AG04449 (cell line): ENCODE results near the gene CFAP300.

ENCODE experiments used
- CTCF ChIA-PET: fragments of 350-600 bp; formaldehyde crosslinking; extraction: SDS; loops from one replicate; lab custom pipeline; 2021; ENCODE audit warnings: antibody characterized with exemption; lab: Yijun Ruan, JAX
- POLR2A ChIA-PET: fragments of 400-600, 350-600 bp; formaldehyde crosslinking; extraction: SDS; loops from one replicate; lab custom pipeline; 2020; ENCODE audit warnings: antibody characterized with exemption, inconsistent platforms; lab: Yijun Ruan, JAX
- DNase-seq: peaks from one replicate; pipeline ENCODE4 v3.0.0-alpha.2; 2010; ENCODE audit warnings: low read depth, low spot score
- H3K4me3 ChIP-seq: 2 replicates; pipeline ENCODE4 v1.5.1; 2011; ENCODE audit warnings: low read depth, mild to moderate bottlenecking, control low read depth, low read length
- TF ChIP-seq, protein P1 (sequence below): IDR thresholded peaks from one replicate; pipeline ENCODE4 v1.5.1; 2011; ENCODE audit warnings: mild to moderate bottlenecking, moderate library complexity, low read length, control low read depth, inconsistent platforms; ENCODE audit not compliant: insufficient read depth; ENCODE audit errors: missing control alignments

The CFAP300 gene

DNA sequence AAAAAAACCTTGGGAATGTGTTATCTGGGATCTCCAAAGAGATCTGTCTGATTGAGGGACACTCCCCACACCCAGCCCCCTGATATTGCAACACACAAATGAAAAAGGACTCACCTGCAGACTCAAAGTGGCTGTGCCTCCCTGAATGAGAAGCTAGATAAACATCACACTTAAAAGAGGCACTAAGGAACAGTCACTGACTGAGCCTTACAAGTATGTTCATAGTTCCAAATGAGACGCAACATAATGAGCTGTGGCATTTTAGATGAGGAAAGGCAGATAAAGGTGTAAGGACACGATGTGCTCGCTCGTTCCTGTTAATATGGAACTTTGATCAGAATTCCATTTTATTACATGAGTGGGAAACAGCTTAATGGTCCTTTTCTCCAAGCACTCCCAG is 21.0 kb upstream of the CFAP300 start:
- DNase-seq: no peak
- no peak overlapping the region for H3K4me3 ChIP-seq
- ChIA-PET POLR2A (no interaction called here), CTCF (interaction anchor here (0.9 kb wide), 1 partner anchor 9 kb away, joined by 3 read pairs; no protein-coding TSS in a partner anchor)
- TF ChIP-seq, protein P1, sequence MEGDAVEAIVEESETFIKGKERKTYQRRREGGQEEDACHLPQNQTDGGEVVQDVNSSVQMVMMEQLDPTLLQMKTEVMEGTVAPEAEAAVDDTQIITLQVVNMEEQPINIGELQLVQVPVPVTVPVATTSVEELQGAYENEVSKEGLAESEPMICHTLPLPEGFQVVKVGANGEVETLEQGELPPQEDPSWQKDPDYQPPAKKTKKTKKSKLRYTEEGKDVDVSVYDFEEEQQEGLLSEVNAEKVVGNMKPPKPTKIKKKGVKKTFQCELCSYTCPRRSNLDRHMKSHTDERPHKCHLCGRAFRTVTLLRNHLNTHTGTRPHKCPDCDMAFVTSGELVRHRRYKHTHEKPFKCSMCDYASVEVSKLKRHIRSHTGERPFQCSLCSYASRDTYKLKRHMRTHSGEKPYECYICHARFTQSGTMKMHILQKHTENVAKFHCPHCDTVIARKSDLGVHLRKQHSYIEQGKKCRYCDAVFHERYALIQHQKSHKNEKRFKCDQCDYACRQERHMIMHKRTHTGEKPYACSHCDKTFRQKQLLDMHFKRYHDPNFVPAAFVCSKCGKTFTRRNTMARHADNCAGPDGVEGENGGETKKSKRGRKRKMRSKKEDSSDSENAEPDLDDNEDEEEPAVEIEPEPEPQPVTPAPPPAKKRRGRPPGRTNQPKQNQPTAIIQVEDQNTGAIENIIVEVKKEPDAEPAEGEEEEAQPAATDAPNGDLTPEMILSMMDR: no peak

DNA sequence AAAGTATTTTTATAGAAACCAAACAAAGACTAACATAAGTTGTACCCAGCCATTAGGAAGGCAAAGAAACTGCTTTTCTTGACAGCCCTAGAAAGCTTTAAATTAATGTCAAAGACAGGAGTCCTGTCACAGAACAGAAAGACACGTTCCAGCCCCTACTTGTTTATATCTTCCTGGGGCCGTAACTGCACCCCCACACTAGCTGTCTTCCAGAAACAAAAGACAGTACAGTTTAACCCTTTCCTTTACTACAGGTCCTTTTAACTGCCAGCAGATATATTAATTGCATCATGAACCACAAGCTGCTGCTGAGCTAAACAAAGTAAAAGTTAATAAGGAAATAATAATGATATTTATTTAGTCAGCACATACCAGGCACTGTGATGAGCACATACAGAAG is 20.3 kb upstream of the CFAP300 start:
- H3K4me3 ChIP-seq: no peak overlapping the region
- ChIA-PET CTCF (interaction anchor here (1.0 to 1.7 kb wide), 2 partner anchors 19 to 166 kb away, joined by 4 to 6 read pairs; no protein-coding TSS in a partner anchor), POLR2A (no interaction called here)
- no peak for DNase-seq
- TF ChIP-seq, protein P1: no peak

DNA sequence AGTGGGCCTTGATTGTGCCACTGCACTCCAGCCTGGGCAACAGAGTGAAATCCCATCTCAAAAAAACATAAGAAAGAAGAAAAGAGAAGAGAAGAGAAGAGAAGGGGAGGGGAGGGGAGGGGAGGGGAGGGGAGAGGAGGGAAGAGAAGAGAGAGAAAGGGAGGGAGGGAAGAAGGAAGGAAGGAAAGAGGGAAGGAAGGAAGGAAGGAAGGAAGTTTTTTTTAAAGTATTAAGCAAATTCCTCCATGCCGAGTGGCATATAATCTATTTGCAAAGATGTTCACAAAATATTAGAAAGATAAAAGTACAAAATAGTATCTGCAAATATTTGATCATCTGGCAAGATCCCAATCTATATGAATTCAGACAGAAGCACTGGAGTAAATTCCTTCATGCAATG is 10.5 kb upstream of the CFAP300 start:
- CTCF ChIA-PET: no interaction called here
- H3K4me3 ChIP-seq: no peak overlapping the region
- DNase-seq: no peak
- POLR2A ChIA-PET: no interaction called here
- TF ChIP-seq, protein P1: no peak

DNA sequence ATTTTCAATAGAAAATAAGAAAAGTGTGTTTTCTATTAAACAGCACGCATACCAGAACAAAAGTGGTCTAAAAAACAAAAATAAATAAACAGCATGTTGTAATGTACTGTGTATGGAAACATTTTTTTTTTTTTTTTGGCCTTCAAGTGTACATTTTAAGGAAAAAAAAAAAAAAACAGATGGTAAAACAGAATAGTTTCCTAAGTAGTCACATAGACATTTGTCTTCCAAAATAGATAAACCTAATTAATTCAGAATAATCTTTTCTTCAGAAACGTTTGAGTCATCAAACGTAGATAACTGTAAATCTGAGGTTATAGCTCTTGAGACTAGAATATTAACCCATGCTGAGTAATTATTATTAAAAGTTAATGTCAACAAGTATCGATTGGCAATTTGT is 396 bp upstream of the CFAP300 start:
- POLR2A ChIA-PET: no interaction called here
- TF ChIP-seq, protein P1: no peak
- CTCF ChIA-PET: interaction anchor here (1.0 to 1.7 kb wide), 3 partner anchors 9 to 186 kb away, joined by 3 to 4 read pairs (median 4); no protein-coding TSS in a partner anchor
- peak; percentile 0 for DNase-seq
- H3K4me3 ChIP-seq: peak overlapping the region; percentile 71

DNA sequence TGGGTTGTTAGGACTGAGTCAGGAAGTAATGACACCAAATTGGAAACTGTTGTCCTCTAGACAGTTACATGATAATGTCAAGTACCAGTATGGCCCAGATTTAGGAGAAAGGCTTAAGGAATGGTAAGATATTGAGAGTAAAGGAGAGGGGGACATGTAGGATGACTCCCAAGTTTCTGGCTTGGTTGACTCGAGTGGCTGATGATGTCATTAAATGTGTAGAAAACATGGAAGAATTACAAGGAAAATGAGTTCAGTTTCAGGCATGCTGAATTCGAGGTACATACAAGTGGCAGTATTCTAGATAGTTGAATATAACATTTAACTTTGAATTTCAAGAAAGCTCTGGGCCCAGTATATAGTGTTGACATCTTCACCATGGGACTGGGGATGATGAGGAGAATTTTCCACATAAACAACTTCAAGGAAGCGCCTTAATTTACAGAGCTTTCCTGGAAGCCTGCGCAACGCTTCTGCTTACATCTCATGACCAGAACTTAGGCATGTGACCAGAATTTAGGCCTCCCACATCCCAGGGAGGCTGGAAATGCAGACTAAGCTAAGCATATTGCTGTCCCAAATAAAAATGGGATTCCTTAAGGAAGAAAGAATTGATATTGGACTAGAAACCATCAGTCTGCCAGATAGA is 3.8 kb downstream of the CFAP300 start:
- POLR2A ChIA-PET: no interaction called here
- CTCF ChIA-PET: no interaction called here
- DNase-seq: no peak
- TF ChIP-seq, protein P1: no peak
- no peak overlapping the region for H3K4me3 ChIP-seq

DNA sequence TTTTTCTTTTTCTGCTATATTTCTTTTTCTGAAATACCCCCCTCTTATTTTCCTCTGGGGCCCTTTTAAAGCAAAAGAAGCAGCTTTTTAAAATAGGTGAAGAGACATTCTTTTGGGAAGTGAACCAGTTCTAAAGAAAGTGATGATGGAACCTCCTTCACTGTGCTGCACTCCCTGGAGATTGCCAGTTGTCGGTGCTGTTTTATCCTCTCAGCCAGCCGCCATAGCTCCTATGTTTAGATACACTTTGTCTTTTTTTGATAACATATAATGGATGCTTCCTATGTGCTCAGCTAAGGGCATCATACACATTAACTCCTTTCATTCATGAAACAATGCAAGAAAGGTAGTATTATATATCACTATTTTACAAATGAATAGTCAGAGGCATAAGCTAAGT is 14.0 kb downstream of the CFAP300 start:
- DNase-seq: no peak
- ChIA-PET POLR2A (no interaction called here), CTCF (interaction anchor here (0.5 to 1.3 kb wide), 7 partner anchors 8 to 281 kb away, joined by 3 to 4 read pairs (median 3); no protein-coding TSS in a partner anchor)
- TF ChIP-seq, protein P1: no peak
- no peak overlapping the region for H3K4me3 ChIP-seq
